Peyer's patch (tissue), 4 donors: Measurements from ENCODE around the gene THRA. TPM values are rescaled to one million over a fixed set of nuclear protein-coding genes. Genes with fewer than 3 reads are reported as not detected.

Experiments used
- DNase-seq, 3 donors: peaks; one replicate each; pipeline ENCODE4 v3.0.0-alpha.2; 2017 to 2019
- H3K27ac ChIP-seq, 4 donors: fragments of 200-600 bp; sonication (generic); one replicate each; pipeline ENCODE4 v1.5.1; 2016 to 2019
- H3K27me3 ChIP-seq, 2 donors: fragments of 200-600 bp; sonication (generic); one replicate each; pipeline ENCODE4 v1.5.1; 2019
- H3K36me3 ChIP-seq, 3 donors: fragments of 200-600 bp; sonication (generic); one replicate each; pipeline ENCODE4 v1.5.1; 2016 to 2019
- H3K4me1 ChIP-seq, 4 donors: fragments of 200-600 bp; sonication (generic); one replicate each; pipeline ENCODE4 v1.5.1; 2016 to 2019
- H3K4me3 ChIP-seq, 4 donors: fragments of 200-600 bp; sonication (generic); 1 replicate in 3 of 4; 2 replicates in 1 of 4; pipeline ENCODE4 v1.5.1; 2016 to 2019; ENCODE audit warnings: mild to moderate bottlenecking in 1 of 4
- H3K9me3 ChIP-seq, 4 donors: fragments of 200-600 bp; sonication (generic); one replicate each; pipeline ENCODE4 v1.5.1; 2016 to 2019; ENCODE audit warnings: mild to moderate bottlenecking in 1 of 4
- POLR2A ChIP-seq, 2 donors: fragments of 450-650 bp; IDR thresholded peaks; one replicate each; pipeline ENCODE4 v1.5.1; 2017; ENCODE audit warnings: antibody characterized with exemption in 2 of 2, mild to moderate bottlenecking in 2 of 2, moderate library complexity in 2 of 2
- total RNA-seq, 4 donors: library from RNA; depleted of rRNA; stranded (reverse); fragments of >200 nt; gene quantifications; one replicate each; pipeline ENCODE4 v1.1.0, GENCODE V29; 2016
- TF ChIP-seq, protein P1 (sequence below), 6 experiments: fragments of 450-650 bp in 4 of 6; fragments of 200-600 bp in 2 of 6; sonication (generic) in 1 of 6; IDR thresholded peaks; one replicate each; pipeline ENCODE4 v1.5.1; 2017 to 2019; ENCODE audit warnings: antibody characterized with exemption in 6 of 6, mild to moderate bottlenecking in 3 of 6, moderate library complexity in 1 of 6

THRA gene
- total RNA-seq, 4 donors from 2014 or later: 43.4 to 80.5 (median 68.5) TPM

DNA sequence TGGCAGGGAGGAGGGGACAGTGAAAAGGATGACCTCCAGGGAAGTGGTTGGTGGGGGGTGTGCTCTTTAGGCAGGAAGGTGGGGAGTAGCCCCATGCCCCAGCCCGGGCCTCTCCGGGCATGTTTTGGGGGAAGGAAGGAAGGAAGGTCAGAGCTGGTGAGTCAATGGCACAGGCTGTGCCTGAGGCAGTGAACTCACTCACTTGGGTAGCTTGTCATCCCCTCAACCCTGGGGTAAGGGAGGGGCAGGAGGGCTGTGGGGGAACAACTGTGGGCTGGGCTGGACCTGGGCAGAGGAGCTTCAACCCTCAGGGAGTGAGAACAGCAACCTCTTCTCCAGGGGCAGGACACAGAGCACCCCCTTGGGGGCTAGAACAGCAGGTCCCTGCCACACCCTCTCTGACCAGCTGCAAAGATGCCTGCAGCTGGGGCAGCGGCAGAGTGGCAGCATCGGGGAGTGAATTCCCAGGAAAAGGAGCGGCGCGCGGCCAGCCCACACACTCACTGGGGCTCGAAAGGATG is 41.3 kb upstream of the THRA start:
- Histone ChIP-seq H3K4me1 (peaks cover 0 to 7% (median 0%) of the 10 kb centered on the region in 4 donors), H3K27ac (no peak overlapping the region), H3K4me3 (no peak overlapping the region), H3K9me3 (no peaks in the 10 kb centered on the region), H3K36me3 (peaks cover 0 to 66% (median 0%) of the 10 kb centered on the region in 3 donors), H3K27me3 (no peaks in the 10 kb centered on the region)
- no peak for DNase-seq
- no peak for TF ChIP-seq POLR2A (IDR thresholded peaks at IDR 0.05)
- TF ChIP-seq, protein P1, sequence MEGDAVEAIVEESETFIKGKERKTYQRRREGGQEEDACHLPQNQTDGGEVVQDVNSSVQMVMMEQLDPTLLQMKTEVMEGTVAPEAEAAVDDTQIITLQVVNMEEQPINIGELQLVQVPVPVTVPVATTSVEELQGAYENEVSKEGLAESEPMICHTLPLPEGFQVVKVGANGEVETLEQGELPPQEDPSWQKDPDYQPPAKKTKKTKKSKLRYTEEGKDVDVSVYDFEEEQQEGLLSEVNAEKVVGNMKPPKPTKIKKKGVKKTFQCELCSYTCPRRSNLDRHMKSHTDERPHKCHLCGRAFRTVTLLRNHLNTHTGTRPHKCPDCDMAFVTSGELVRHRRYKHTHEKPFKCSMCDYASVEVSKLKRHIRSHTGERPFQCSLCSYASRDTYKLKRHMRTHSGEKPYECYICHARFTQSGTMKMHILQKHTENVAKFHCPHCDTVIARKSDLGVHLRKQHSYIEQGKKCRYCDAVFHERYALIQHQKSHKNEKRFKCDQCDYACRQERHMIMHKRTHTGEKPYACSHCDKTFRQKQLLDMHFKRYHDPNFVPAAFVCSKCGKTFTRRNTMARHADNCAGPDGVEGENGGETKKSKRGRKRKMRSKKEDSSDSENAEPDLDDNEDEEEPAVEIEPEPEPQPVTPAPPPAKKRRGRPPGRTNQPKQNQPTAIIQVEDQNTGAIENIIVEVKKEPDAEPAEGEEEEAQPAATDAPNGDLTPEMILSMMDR (IDR thresholded peaks at IDR 0.05): no peak

DNA sequence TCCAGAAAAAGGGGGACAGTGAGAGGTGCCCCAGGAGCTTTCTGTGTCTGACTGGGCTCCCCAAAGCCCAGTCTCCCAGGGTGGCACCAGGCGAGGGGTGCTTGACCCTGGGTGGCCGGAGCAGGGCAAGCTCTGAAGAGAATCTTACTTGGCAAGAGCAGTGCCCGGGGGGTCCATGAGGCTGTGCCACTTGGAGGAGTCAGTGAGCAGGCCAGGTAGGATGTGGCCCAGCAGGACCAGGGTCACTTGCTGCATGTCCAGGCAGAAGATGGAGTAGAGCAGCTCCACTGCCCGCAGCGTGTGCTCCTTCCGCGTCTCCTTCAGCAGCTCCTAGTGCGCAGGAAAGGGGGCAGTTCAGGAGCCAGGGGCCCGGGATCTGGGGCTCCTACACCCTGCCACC is 40.3 kb upstream of the THRA start:
- Histone ChIP-seq H3K27me3 (no peaks in the 10 kb centered on the region), H3K27ac (no peak overlapping the region), H3K36me3 (peaks cover 0 to 69% (median 0%) of the 10 kb centered on the region in 3 donors), H3K9me3 (no peaks in the 10 kb centered on the region), H3K4me1 (peaks cover 0 to 12% (median 1%) of the 10 kb centered on the region in 4 donors), H3K4me3 (no peak overlapping the region)
- TF ChIP-seq POLR2A (IDR thresholded peaks at IDR 0.05): no peak
- TF ChIP-seq, protein P1 (IDR thresholded peaks at IDR 0.05): no peak
- DNase-seq: no peak

DNA sequence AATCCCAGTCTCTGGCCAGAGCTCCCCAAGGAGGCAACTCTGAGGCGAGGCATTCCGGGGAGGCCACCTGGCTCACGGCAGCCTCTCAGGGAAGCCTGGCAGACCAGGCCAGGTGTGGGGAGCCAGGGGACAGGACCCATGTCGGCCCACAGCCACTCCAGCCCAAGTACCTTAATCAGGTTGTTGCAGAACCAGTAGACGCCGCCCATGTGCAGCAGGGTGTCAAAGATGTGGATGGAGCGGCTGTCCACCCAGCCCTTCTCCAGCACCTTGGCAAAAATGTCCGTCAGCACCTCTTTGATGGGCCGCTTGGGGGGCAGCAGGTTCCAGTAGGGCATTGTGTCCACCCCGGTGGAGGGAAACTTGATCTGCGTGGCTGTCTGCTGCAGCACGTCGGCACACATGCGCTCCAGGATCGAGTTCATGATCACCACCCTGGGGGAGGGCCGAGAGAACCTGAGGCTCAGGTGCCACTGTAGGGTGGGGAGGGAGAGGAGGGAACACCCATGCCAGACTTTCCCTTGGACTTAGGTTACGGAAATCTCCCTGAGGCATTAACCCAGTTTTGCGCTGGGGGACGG is 39.7 kb upstream of the THRA start:
- Histone ChIP-seq H3K9me3 (no peaks in the 10 kb centered on the region), H3K4me1 (peaks cover 0 to 12% (median 1%) of the 10 kb centered on the region in 4 donors), H3K27me3 (no peaks in the 10 kb centered on the region), H3K27ac (no peak overlapping the region), H3K4me3 (no peak overlapping the region), H3K36me3 (peaks cover 0 to 73% (median 0%) of the 10 kb centered on the region in 3 donors)
- TF ChIP-seq, protein P1 (IDR thresholded peaks at IDR 0.05): no peak
- no peak for TF ChIP-seq POLR2A (IDR thresholded peaks at IDR 0.05)
- no peak for DNase-seq

DNA sequence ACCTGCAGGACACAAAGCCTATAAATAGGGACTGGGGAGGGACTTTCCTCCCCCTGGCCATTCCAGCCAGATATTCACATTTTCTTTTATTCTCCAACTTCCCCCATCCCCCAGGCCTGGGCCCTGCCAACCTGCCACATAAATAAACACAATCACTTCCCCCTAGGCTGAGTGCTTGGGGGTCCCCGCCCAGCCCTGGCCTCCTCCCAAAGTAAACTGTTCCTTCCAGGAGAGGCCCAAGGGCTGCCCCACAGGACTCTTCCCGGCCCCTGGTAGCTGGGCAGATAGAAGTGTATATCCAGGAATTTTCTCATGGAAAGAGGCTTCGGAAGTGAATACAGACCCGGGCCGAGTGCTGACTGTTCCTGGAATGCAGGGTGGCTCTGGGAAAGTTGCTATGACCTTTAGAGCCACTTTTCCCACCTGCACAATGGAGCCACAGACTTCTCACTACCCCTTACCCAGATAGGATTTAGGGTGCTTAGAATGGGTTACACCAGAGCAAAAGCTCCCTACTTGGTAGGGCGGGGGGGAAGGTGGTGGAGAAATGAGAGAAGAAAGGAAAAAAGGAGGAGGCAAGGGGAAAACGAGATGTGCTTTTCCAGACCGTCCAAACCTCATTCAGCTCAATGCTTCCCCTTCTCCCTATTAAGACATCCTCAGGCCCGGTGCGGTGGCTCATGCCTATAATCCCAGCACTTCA is 39.0 kb upstream of the THRA start:
- no peak for TF ChIP-seq POLR2A (IDR thresholded peaks at IDR 0.05)
- TF ChIP-seq, protein P1 (IDR thresholded peaks at IDR 0.05): no peak
- DNase-seq: no peak
- peaks cover 0 to 8% (median 1%) of the 10 kb centered on the region in 4 donors for H3K4me1 ChIP-seq
- H3K27ac ChIP-seq: no peak overlapping the region
- peaks cover 0 to 78% (median 0%) of the 10 kb centered on the region in 3 donors for H3K36me3 ChIP-seq
- no peaks in the 10 kb centered on the region for H3K9me3 ChIP-seq
- no peaks in the 10 kb centered on the region for H3K27me3 ChIP-seq
- H3K4me3 ChIP-seq: no peak overlapping the region

DNA sequence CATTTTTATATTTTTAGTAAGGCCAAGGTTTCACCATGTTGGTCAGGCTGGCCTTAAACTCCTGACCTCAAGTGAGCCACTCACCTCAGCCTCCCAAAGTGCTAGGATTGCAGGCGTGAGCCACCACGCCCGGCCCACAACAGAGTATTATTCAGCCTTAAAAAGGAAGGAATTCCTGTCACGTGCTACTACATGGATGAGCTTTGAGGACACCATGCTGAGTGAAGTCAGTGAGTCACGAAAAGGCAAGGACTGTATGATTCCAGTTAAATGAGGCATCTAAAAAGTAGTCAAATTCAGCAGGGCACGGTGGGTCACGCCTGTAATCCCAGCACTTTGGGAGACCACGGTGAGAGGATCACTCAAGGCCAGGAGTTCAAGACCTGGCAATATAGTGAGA is 37.9 kb upstream of the THRA start:
- H3K9me3 ChIP-seq: no peaks in the 10 kb centered on the region
- H3K27me3 ChIP-seq: no peaks in the 10 kb centered on the region
- H3K27ac ChIP-seq: no peak overlapping the region
- peaks cover 0 to 5% (median 1%) of the 10 kb centered on the region in 4 donors for H3K4me1 ChIP-seq
- H3K4me3 ChIP-seq: no peak overlapping the region
- no peak for TF ChIP-seq POLR2A (IDR thresholded peaks at IDR 0.05)
- TF ChIP-seq, protein P1 (IDR thresholded peaks at IDR 0.05): no peak
- DNase-seq: no peak
- H3K36me3 ChIP-seq: peaks cover 0 to 82% (median 0%) of the 10 kb centered on the region in 3 donors
